ENCODE results near the gene TXNRD1.

DNA sequence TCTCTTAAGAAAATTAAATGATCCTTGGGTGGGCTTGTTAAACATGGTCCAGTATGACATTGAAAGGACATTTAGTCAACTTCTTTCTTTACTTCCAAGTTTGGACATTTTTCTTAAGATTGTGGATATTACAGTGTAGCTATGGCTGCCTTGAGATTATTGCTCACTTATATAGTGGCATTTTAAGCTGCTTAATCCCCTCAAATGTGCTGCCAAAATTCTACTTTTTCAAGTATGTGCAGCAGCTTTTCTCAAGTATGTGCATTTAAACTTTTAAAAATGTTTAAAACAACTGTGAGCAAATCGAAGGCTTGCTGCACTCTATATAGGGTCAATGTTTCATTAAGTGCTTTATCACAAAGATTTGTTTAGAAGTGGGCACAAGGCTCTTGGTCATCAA lies 7.4 kb downstream of the TXNRD1 start:
- TF ChIP-seq, protein P1, sequence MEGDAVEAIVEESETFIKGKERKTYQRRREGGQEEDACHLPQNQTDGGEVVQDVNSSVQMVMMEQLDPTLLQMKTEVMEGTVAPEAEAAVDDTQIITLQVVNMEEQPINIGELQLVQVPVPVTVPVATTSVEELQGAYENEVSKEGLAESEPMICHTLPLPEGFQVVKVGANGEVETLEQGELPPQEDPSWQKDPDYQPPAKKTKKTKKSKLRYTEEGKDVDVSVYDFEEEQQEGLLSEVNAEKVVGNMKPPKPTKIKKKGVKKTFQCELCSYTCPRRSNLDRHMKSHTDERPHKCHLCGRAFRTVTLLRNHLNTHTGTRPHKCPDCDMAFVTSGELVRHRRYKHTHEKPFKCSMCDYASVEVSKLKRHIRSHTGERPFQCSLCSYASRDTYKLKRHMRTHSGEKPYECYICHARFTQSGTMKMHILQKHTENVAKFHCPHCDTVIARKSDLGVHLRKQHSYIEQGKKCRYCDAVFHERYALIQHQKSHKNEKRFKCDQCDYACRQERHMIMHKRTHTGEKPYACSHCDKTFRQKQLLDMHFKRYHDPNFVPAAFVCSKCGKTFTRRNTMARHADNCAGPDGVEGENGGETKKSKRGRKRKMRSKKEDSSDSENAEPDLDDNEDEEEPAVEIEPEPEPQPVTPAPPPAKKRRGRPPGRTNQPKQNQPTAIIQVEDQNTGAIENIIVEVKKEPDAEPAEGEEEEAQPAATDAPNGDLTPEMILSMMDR (conservative IDR thresholded peaks at IDR 0.05 in 1 of 2, IDR thresholded peaks at IDR 0.05 in 1 of 2; ENCODE audit: low read depth in 1 of 2, low read length in 2 of 2) = no peak
- no peak for TF ChIP-seq EZH2 (IDR thresholded peaks at IDR 0.05; ENCODE audit: low read length, missing control alignments)
